Parathyroid adenoma (tissue), 2 donors: ENCODE data around the gene RPL10.

Experiments
- H2AFZ ChIP-seq: fragments of 300-600 bp; sonication (generic); one replicate; pipeline ENCODE4 v1.7.0; 2017; ENCODE audit warnings: antibody characterized with exemption, mild to moderate bottlenecking
- H3K27ac ChIP-seq: fragments of 300-600 bp; sonication (generic); one replicate; pipeline ENCODE4 v1.7.0; 2017
- H3K27me3 ChIP-seq: fragments of 300-600 bp; sonication (generic); one replicate; pipeline ENCODE4 v1.7.0; 2017; ENCODE audit warnings: low read length; ENCODE audit not compliant: control insufficient read depth, insufficient read depth
- H3K36me3 ChIP-seq: fragments of 300-600 bp; sonication (generic); one replicate; pipeline ENCODE4 v1.7.0; 2017; ENCODE audit warnings: low read length; ENCODE audit not compliant: control insufficient read depth, insufficient read depth
- H3K4me1 ChIP-seq: fragments of 300-600 bp; sonication (generic); one replicate; pipeline ENCODE4 v1.7.0; 2017; ENCODE audit warnings: control low read depth
- H3K4me2 ChIP-seq: fragments of 300-600 bp; sonication (generic); one replicate; pipeline ENCODE4 v1.7.0; 2017; ENCODE audit warnings: low read length
- H3K4me3 ChIP-seq: fragments of 300-600 bp; sonication (generic); one replicate; pipeline ENCODE4 v1.7.0; 2017; ENCODE audit warnings: low read depth, low read length
- H3K79me2 ChIP-seq: fragments of 300-600 bp; sonication (generic); one replicate; pipeline ENCODE4 v1.7.0; 2017; ENCODE audit warnings: control low read depth
- H3K9ac ChIP-seq: fragments of 300-600 bp; sonication (generic); one replicate; pipeline ENCODE4 v1.7.0; 2017; ENCODE audit warnings: mild to moderate bottlenecking
- H3K9me3 ChIP-seq: fragments of 300-600 bp; sonication (generic); one replicate; pipeline ENCODE4 v1.7.0; 2017; ENCODE audit warnings: low read length; ENCODE audit not compliant: control insufficient read depth
- TF ChIP-seq, protein P1 (sequence below): fragments of 300-600 bp; sonication (generic); IDR thresholded peaks from one replicate; pipeline ENCODE4 v1.7.0; 2017; ENCODE audit warnings: antibody characterized with exemption, mild to moderate bottlenecking
- donor health status: primary hyperparathyroidism.

The RPL10 gene

DNA sequence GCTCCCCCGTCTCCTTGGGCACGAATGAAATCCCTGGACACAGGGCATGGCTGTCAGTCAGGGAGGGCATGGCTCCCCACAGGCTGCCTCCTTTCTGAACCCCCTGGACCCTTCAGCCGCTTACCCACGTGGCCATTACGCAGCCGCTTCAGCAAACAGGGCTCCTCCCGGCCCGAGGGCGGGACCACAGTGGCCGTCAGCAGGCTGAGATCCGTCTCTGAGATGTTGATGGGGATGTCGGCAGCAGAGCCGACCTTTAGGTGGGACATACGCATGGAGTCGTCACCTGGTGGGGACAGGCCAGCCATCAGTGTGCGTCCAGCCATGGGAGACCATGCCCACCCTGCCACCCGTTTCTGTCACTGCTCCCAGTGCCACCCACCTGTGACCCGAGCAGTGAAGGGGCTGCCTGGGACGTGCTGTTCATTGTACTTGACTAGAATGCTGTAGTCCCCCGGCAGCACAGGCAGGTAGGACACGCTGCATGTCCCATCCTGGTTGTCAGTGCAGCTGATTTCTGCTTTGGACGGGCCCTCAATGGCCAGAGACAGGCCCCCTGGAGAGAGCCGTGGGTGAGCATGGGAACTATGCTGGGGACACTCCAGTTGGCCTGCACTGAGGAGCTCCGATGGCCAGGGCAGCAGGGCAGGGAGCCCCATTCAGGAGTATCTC, 44.9 kb upstream of the RPL10 start:
- no peaks in the 10 kb centered on the region for H3K27me3 ChIP-seq
- H2AFZ ChIP-seq: no peak overlapping the region
- H3K27ac ChIP-seq: no peak overlapping the region
- TF ChIP-seq, protein P1, sequence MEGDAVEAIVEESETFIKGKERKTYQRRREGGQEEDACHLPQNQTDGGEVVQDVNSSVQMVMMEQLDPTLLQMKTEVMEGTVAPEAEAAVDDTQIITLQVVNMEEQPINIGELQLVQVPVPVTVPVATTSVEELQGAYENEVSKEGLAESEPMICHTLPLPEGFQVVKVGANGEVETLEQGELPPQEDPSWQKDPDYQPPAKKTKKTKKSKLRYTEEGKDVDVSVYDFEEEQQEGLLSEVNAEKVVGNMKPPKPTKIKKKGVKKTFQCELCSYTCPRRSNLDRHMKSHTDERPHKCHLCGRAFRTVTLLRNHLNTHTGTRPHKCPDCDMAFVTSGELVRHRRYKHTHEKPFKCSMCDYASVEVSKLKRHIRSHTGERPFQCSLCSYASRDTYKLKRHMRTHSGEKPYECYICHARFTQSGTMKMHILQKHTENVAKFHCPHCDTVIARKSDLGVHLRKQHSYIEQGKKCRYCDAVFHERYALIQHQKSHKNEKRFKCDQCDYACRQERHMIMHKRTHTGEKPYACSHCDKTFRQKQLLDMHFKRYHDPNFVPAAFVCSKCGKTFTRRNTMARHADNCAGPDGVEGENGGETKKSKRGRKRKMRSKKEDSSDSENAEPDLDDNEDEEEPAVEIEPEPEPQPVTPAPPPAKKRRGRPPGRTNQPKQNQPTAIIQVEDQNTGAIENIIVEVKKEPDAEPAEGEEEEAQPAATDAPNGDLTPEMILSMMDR: no peak
- H3K9me3 ChIP-seq: no peaks in the 10 kb centered on the region
- no peaks in the 10 kb centered on the region for H3K4me1 ChIP-seq
- H3K4me2 ChIP-seq: no peak overlapping the region
- H3K9ac ChIP-seq: no peak overlapping the region
- H3K4me3 ChIP-seq: no peak overlapping the region
- no peaks in the 10 kb centered on the region for H3K79me2 ChIP-seq
- no peaks in the 10 kb centered on the region for H3K36me3 ChIP-seq

DNA sequence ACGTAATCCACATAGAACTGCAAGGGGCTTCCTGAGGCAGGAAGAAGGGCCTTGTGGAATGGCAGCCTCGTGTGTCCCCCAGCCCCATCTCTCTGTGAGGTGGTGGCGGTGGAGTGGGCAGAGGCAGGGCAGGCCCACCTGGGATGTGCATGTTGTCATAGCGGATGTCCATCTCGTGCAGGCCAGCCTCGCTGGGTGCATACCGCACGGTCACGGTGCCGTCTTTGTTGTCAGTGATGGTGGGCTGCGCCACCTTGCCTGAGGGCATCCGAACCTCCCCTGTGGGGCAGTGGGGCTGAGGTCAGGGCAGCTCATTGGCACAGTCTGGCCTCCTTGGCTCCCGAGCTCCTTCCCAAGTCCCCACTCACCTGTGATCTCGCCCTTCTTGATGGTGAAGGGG, 44.2 kb upstream of the RPL10 start:
- Histone ChIP-seq H3K79me2 (no peaks in the 10 kb centered on the region), H3K4me2 (no peak overlapping the region), H3K4me3 (no peak overlapping the region), H3K9me3 (no peaks in the 10 kb centered on the region), H3K27ac (no peak overlapping the region), H2AFZ (no peak overlapping the region), H3K36me3 (no peaks in the 10 kb centered on the region), H3K27me3 (no peaks in the 10 kb centered on the region), H3K4me1 (no peaks in the 10 kb centered on the region), H3K9ac (no peak overlapping the region)
- TF ChIP-seq, protein P1: no peak

DNA sequence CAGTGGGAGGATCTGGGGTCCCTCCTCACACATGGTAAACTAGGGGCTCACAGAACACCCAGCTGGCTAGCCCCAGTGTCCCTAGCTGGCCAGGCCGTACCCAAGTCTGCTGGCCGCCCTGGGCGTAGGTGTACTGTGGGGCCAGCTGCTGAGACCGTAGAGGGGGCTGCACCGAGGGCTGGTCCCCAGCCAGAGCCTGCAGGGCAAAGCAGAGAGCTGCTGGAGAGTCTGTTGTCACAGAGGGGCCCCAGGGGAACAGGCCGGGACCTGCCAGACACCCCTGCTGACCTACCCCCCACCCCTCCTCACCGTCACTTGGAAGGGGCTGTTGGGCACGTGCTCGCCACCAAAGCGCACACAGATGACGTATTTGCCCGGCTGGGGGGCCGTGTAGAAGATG, 43.7 kb upstream of the RPL10 start:
- H3K4me1 ChIP-seq: no peaks in the 10 kb centered on the region
- H3K27me3 ChIP-seq: no peaks in the 10 kb centered on the region
- H3K4me2 ChIP-seq: no peak overlapping the region
- no peak overlapping the region for H3K27ac ChIP-seq
- H3K36me3 ChIP-seq: no peaks in the 10 kb centered on the region
- no peaks in the 10 kb centered on the region for H3K9me3 ChIP-seq
- no peaks in the 10 kb centered on the region for H3K79me2 ChIP-seq
- no peak overlapping the region for H3K9ac ChIP-seq
- TF ChIP-seq, protein P1: no peak
- no peak overlapping the region for H3K4me3 ChIP-seq
- no peak overlapping the region for H2AFZ ChIP-seq

DNA sequence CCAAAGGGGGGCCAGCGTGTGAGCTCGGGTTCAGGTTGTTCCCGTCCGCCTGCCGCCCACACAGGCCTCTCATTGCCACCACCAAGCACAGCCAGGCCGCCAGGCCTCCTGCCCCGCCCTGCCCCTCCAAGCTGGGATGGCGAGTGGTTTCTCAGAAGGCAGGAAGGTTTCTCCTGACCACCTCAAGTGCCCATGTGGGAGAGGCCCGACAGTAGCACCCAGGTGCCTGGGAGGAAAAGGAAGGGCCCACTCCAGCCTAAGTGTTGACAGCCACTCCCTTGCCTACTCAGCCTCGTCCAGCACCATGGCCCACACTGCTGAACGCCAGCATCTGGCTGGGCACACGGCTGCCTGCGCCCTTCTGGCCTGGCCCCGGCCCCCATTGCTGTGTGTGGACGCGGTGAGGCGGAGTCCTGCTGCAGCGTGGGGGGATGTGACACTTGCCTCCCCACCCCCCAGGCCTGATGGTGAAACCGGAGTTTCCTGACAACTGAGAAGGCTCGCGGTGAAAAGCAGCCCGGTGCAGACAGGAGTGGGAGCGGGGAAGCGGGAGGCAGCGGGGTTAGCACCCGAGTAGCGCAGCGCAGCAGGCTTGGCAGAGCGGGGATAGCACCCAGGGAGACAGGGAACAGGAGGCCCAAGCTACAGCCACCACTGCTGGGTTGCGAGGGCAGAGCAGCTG, 42.9 kb upstream of the RPL10 start:
- H3K4me1 ChIP-seq: no peaks in the 10 kb centered on the region
- no peak overlapping the region for H3K27ac ChIP-seq
- H3K9me3 ChIP-seq: no peaks in the 10 kb centered on the region
- H3K4me3 ChIP-seq: no peak overlapping the region
- TF ChIP-seq, protein P1: no peak
- no peak overlapping the region for H3K9ac ChIP-seq
- H3K36me3 ChIP-seq: no peaks in the 10 kb centered on the region
- H3K27me3 ChIP-seq: no peaks in the 10 kb centered on the region
- H3K79me2 ChIP-seq: no peaks in the 10 kb centered on the region
- no peak overlapping the region for H3K4me2 ChIP-seq
- no peak overlapping the region for H2AFZ ChIP-seq

GRCh38 chrX:154355776-154356140, 42.4 kb upstream of the RPL10 start:
- Histone ChIP-seq H3K27ac (no peak overlapping the region), H3K4me1 (no peaks in the 10 kb centered on the region), H3K27me3 (no peaks in the 10 kb centered on the region), H3K4me3 (no peak overlapping the region), H3K36me3 (no peaks in the 10 kb centered on the region), H3K9me3 (no peaks in the 10 kb centered on the region), H2AFZ (no peak overlapping the region), H3K9ac (no peak overlapping the region), H3K4me2 (no peak overlapping the region), H3K79me2 (no peaks in the 10 kb centered on the region)
- TF ChIP-seq, protein P1: no peak
